ENCODE measurements around the gene KLRC3. TPM values are rescaled to one million over a fixed set of nuclear protein-coding genes. Genes with fewer than 3 reads are reported as not detected.

KLRC3 gene
- total RNA-seq, 3 donors from 2014 or later (not counting 1 experiment from before 2014, with no cell fraction given), result 10.7 to 69.1 (median 49.8) TPM

- Histone ChIP-seq H3K4me3 (ENCODE audit: low read length) (no peak overlapping the region), H3K9me3 (ENCODE audit: control insufficient read depth, insufficient read depth, low read length) (peaks cover 11% of the 10 kb centered on the region), H3K27ac (ENCODE audit: low read length) (no peak overlapping the region), H3K27me3 (ENCODE audit: control insufficient read depth, insufficient read depth, low read length) (no peaks in the 10 kb centered on the region), H3K36me3 (ENCODE audit: control insufficient read depth, insufficient read depth, low read length) (no peaks in the 10 kb centered on the region), H3K4me1 (ENCODE audit: control insufficient read depth, insufficient read depth, low read length) (peaks cover 15% of the 10 kb centered on the region)
- Mint-ChIP-seq H3K9me3 (peaks cover 9 to 14% of the 10 kb centered on the region in 2 donors), H3K27me3 (ENCODE audit: low read depth in 2 of 2) (no peaks in the 10 kb centered on the region), H3K36me3 (peaks cover 36% of the 10 kb centered on the region), H3K4me1 (peaks cover 27 to 38% of the 10 kb centered on the region in 2 donors), H3K27ac (no peak overlapping the region), H3K4me3 (no peak overlapping the region)
- TF ChIP-seq CTCF (IDR thresholded peaks at IDR 0.05), result no peak
- ATAC-seq (no peak), DNase-seq (no peak)
- intact Hi-C loops (cut with micrococcal nuclease), result no loop called here
- no CpG with 5 or more reads among the region's 2 CpGs for WGBS (ENCODE audit: insufficient coverage)
Observed at GRCh38 chr12:10456856-10457255, 36.5 kb upstream of the KLRC3 start.

- H3K9me3 Mint-ChIP-seq, result peaks cover 7 to 14% of the 10 kb centered on the region in 2 donors
- no peak overlapping the region for H3K27ac Mint-ChIP-seq
- H3K36me3 Mint-ChIP-seq, result peaks cover 32% of the 10 kb centered on the region
- Histone ChIP-seq H3K27me3 (ENCODE audit: control insufficient read depth, insufficient read depth, low read length) (no peaks in the 10 kb centered on the region), H3K9me3 (ENCODE audit: control insufficient read depth, insufficient read depth, low read length) (peaks cover 11% of the 10 kb centered on the region), H3K27ac (ENCODE audit: low read length) (no peak overlapping the region), H3K4me3 (ENCODE audit: low read length) (no peak overlapping the region), H3K4me1 (ENCODE audit: control insufficient read depth, insufficient read depth, low read length) (peaks cover 15% of the 10 kb centered on the region), H3K36me3 (ENCODE audit: control insufficient read depth, insufficient read depth, low read length) (no peaks in the 10 kb centered on the region)
- TF ChIP-seq CTCF (IDR thresholded peaks at IDR 0.05), result no peak
- no peaks in the 10 kb centered on the region for H3K27me3 Mint-ChIP-seq (ENCODE audit: low read depth in 2 of 2)
- WGBS (ENCODE audit: insufficient coverage), result no CpG with 5 or more reads among the region's 1 CpG
- intact Hi-C loops (cut with micrococcal nuclease), result no loop called here
- ATAC-seq (no peak), DNase-seq (no peak)
- peaks cover 27 to 40% of the 10 kb centered on the region in 2 donors for H3K4me1 Mint-ChIP-seq
- no peak overlapping the region for H3K4me3 Mint-ChIP-seq
Observed at GRCh38 chr12:10455766-10456165, 35.4 kb upstream of the KLRC3 start.

- intact Hi-C loops (cut with micrococcal nuclease), result loop anchor here (5.0 kb wide), 5 partner anchors 57 to 217 kb away; partner anchors contain the start of gene KLRD1
- H3K9me3 ChIP-seq (ENCODE audit: control insufficient read depth, insufficient read depth, low read length), result peaks cover 11% of the 10 kb centered on the region
- DNase-seq, result no peak
- ATAC-seq, result peak; percentile 30 to 49 (median 35)
- TF ChIP-seq CTCF (IDR thresholded peaks at IDR 0.05), result no peak
- H3K27ac ChIP-seq (ENCODE audit: low read length), result peak overlapping the region; percentile 20
- H3K4me1 Mint-ChIP-seq, result peaks cover 27 to 47% of the 10 kb centered on the region in 2 donors
- H3K9me3 Mint-ChIP-seq, result peaks cover 7 to 14% of the 10 kb centered on the region in 2 donors
- no peaks in the 10 kb centered on the region for H3K27me3 Mint-ChIP-seq (ENCODE audit: low read depth in 2 of 2)
- peaks cover 15% of the 10 kb centered on the region for H3K4me1 ChIP-seq (ENCODE audit: control insufficient read depth, insufficient read depth, low read length)
- 36% methylated on average over 1 of the region's 1 CpG for WGBS (ENCODE audit: insufficient coverage)
- no peak overlapping the region for H3K4me3 ChIP-seq (ENCODE audit: low read length)
- H3K4me3 Mint-ChIP-seq, result peak overlapping the region; percentile 17
- H3K36me3 ChIP-seq (ENCODE audit: control insufficient read depth, insufficient read depth, low read length), result peaks cover 6% of the 10 kb centered on the region
- H3K36me3 Mint-ChIP-seq, result peaks cover 26% of the 10 kb centered on the region
- H3K27me3 ChIP-seq (ENCODE audit: control insufficient read depth, insufficient read depth, low read length), result no peaks in the 10 kb centered on the region
- peak overlapping the region; percentile 28 to 90 for H3K27ac Mint-ChIP-seq
Observed at GRCh38 chr12:10454531-10454930, 34.1 kb upstream of the KLRC3 start.

GRCh38 chr12:10453156-10453555 lies 32.8 kb upstream of the KLRC3 start, which contains the start of gene KLRC1:
Gene KLRC1, minus strand, starts transcription at chr12:10453377. Its CDS starts 2,221 bp downstream, at chr12:10451156.
- Mint-ChIP-seq H3K27me3 (ENCODE audit: low read depth in 2 of 2) (no peaks in the 10 kb centered on the region), H3K9me3 (peaks cover 7 to 14% of the 10 kb centered on the region in 2 donors), H3K4me3 (peak within 1 kb of the TSS; percentile 67), H3K4me1 (peaks cover 16 to 45% of the 10 kb centered on the region in 2 donors), H3K36me3 (peaks cover 24% of the 10 kb centered on the region), H3K27ac (peak within 1 kb of the TSS; percentile 52 to 90)
- Histone ChIP-seq H3K9me3 (ENCODE audit: control insufficient read depth, insufficient read depth, low read length) (peaks cover 11% of the 10 kb centered on the region), H3K36me3 (ENCODE audit: control insufficient read depth, insufficient read depth, low read length) (peaks cover 17% of the 10 kb centered on the region), H3K4me3 (ENCODE audit: low read length) (peak within 1 kb of the TSS; percentile 55), H3K4me1 (ENCODE audit: control insufficient read depth, insufficient read depth, low read length) (peaks cover 18% of the 10 kb centered on the region), H3K27me3 (ENCODE audit: control insufficient read depth, insufficient read depth, low read length) (no peaks in the 10 kb centered on the region), H3K27ac (ENCODE audit: low read length) (peak within 1 kb of the TSS; percentile 39)
- peak; percentile 59 to 75 (median 75) for ATAC-seq
- 26% methylated on average over 2 of the region's 2 CpGs for WGBS (ENCODE audit: insufficient coverage)
- intact Hi-C loops (cut with micrococcal nuclease), result loop anchor here (1.0 to 5.0 kb wide), 6 partner anchors 44 to 216 kb away; partner anchors contain the start of gene KLRD1
- DNase-seq, result peak in 1 of 2 donors; percentile 26
- no peak for TF ChIP-seq CTCF (IDR thresholded peaks at IDR 0.05)
